Right kidney (tissue), 9 donors: Measurements from ENCODE around the gene TC2N.
"Not testable (repeated sequence)": the region's sequence is repeated elsewhere in the genome, so short reads cannot be mapped to it uniquely, and the experiment has no call there.

Source experiments
- DNase-seq: peaks from one replicate; pipeline ENCODE4 v3.0.0-alpha.2; 2016
- long read RNA-seq, 8 donors: transcript quantifications; one replicate each; lab custom pipeline, GENCODE V29; 2026

Gene TC2N
- long read RNA-seq, donor 1: 0 reads
- long read RNA-seq, donor 2, partial matches to known transcripts: 0 of 1 reads
- long read RNA-seq, donor 2, other reads (novel, unspliced or antisense): 0 of 1 reads
- long read RNA-seq, donor 3, partial matches to known transcripts: 0 of 1 reads
- long read RNA-seq, donor 3, other reads (novel, unspliced or antisense): 0 of 1 reads
- long read RNA-seq, donor 4: 0 reads
- long read RNA-seq, donor 5, partial matches to known transcripts: 0 of 1 reads
- long read RNA-seq, donor 5, other reads (novel, unspliced or antisense): 0 of 1 reads
- long read RNA-seq, donor 6, full-length matches to known transcripts: 1 of 1 reads
- long read RNA-seq, donor 6, partial matches to known transcripts: 0 of 1 reads
- long read RNA-seq, donor 6, other reads (novel, unspliced or antisense): 0 of 1 reads
- long read RNA-seq, donor 7: 0 reads
- long read RNA-seq, donor 8: 0 reads

DNA sequence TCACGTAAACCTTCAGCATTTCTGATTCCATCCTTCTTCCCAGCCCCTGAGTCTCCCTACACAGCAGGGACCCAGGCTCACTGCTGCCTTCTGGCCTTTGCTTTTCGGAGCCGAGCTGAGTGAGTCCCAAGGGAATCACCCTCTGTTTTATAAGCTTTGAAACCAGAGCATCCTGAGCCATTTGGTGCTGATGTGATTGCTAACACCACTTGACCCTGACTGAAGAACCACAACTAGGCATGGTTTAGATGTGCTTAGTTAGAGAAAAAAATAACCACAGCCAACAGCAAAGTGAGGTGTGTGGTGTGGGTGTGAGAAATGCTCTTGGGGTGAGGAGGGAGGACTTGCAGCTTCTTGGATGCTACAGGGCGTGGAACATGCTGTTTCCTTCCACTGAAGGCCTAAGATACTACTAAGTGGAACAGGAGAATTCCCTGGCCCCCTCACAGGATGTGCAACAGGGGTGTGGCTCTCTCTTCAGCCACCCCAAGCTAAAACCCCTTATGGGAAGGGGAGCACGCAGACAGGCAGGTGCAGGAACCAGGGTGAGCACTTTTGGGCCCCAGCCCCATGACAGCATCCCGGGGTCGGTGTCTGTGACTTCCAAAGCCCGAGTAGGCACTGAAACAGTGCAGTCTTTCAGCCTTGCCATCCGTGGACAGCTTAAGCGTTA is at the start of gene TC2N:
Gene TC2N, minus strand, starts transcription at position 221 of the 673 bp plus-strand sequence. CDS start 53,767 bp downstream, outside the sequence.
- no peak for DNase-seq

- DNase-seq: no peak
These were observed 44.7 kb upstream of the TC2N start for GRCh38 chr14:91912035-91912434.

GRCh38 chr14:91911474-91912032 is 44.2 kb upstream of the TC2N start:
- DNase-seq: no peak

DNA sequence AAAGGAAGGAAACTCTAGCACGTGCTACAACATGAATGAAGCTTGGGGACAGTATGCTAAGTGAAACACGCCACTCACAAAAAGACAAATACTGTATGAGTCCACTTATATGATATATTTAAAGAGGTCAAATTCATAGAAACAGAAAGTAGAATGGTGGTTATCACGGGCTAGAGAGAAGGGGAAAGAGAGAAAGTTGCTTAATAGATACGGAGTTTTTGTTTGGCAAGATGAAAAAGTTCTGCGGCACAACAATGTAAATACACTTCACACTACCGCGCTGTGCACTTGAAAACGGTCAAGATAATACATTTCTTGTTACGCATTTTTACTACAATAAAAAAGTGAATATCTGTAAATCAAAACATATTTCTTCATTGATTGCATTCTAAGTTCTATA is 42.9 kb upstream of the TC2N start:
- no peak for DNase-seq

GRCh38 chr14:91906374-91906773 is 39.0 kb upstream of the TC2N start:
- DNase-seq: no peak

DNA sequence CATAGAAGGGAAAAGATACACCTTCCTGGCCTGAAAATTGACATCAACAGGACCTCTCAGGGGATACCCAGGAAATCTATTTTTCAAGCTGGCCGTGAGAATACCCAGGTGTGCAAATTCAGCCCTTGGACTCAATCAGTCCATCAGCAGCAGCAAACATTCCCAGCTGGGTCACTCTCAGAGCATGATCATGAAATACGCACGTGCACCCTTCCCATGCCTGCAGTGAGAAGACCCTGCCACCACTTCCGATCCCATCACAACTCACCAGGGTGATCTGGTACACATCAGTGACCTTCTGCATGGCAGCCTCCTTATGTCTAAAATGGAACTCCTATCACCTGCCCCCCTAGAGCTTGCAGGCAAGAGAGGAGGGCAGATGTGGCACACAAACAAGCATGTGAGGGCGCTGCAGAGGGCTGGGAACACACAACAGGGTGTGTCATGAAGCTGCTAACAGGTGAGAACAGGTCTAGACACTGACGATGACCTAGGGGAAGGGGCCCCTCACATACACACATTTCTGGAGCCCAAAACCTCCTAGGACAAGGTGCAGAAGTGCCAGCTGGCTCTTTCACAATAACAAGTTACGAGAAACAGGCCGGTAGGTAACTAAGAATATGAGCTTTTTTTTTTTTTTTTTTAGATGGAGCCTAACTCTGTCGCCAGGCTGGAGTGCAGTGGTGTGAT is 37.8 kb upstream of the TC2N start:
- no peak for DNase-seq

DNA sequence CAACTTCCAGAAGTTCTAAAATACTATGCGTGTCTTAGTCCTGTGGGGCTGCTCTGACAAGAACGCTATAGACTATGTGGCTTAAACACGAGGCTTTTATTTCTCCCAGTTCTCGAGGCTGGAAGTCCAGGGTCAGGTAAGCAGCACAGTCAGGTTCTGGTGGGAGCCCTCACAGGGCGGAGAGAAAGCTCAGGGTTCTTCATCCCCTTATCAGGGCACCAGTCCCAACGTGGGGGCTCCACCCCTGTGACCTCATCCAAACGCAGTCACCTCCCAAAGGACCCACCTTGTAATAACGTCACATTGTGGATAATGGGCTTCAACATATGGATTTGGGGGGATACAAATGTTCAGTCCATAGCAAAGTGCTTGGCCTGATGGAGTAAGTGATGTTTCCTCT is 37.1 kb upstream of the TC2N start:
- DNase-seq: no peak

- DNase-seq: no peak
These were observed 35.7 kb upstream of the TC2N start for GRCh38 chr14:91903070-91903469.

DNA sequence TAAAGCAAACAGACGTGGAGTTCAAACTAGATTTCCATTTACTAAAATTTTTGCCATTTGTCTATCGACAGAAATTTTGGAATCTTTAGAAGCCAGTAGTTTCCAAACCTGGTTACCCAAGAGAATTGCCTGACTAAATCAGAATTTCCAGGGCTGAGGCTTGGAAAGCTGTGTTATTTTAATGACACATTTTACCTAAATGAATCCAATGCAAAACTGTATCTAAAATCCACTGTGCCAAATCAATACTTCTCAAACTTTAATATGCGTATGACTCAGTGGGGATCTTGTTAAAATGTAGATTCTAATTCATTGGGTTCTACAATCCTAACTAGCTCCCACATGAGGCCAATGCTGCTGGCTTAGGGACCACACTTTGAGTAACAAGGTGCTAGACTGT is 35.0 kb upstream of the TC2N start:
- DNase-seq: no peak

- DNase-seq: no peak
These were observed 34.3 kb upstream of the TC2N start for GRCh38 chr14:91901449-91902226.

- no peak for DNase-seq
These were observed 32.5 kb upstream of the TC2N start for GRCh38 chr14:91899806-91900205.

- DNase-seq: no peak
These were observed 31.9 kb upstream of the TC2N start for GRCh38 chr14:91899213-91899612.

GRCh38 chr14:91898372-91898771 is 31.0 kb upstream of the TC2N start:
- DNase-seq: no peak

- DNase-seq: not testable (repeated sequence)
These were observed 30.4 kb upstream of the TC2N start for GRCh38 chr14:91897716-91898115.

GRCh38 chr14:91897106-91897701 is 29.9 kb upstream of the TC2N start:
- no peak for DNase-seq

GRCh38 chr14:91896419-91896818 is 29.1 kb upstream of the TC2N start:
- no peak for DNase-seq

- no peak for DNase-seq
These were observed 26.3 kb upstream of the TC2N start for GRCh38 chr14:91893669-91894068.

- no peak for DNase-seq
These were observed 25.7 kb upstream of the TC2N start for GRCh38 chr14:91893007-91893406.

- no peak for DNase-seq
These were observed 24.4 kb upstream of the TC2N start for GRCh38 chr14:91891721-91892220.

DNA sequence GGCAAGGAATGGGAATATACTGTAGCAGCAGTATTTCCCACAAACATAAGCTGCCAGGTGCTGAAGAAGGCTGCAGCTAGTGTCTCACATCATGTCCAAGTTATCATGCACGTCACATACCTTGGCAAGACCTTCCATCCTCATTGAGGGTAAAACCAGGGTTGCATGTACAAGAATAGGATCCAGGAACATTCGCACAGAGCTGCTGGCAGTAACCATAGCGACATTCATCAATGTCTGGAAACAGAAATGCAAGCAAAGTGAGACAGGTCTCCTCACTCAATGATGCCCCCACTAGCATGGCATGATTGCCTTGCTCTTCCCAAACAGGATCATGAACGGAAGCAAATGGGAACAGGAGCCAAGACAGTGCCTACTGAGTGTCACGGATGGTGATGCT is 23.8 kb upstream of the TC2N start:
- DNase-seq: no peak

GRCh38 chr14:91890291-91890749 is 23.0 kb upstream of the TC2N start:
- no peak for DNase-seq
